Astrocyte (in vitro differentiated cells and primary cell): ENCODE measurements around the gene KLHL25. TPM values are rescaled to one million over a fixed set of nuclear protein-coding genes. Genes with fewer than 3 reads are reported as not detected.

Experiments
- DNase-seq: peaks from one replicate; pipeline ENCODE4 v3.0.0-alpha.2; 2010; ENCODE audit warnings: low read depth
- FAIRE-seq: peaks from 2 replicates; lab custom pipeline; 2011; peaks lifted over from hg19 to GRCh38; lab: Jason Lieb, UNC
- H2AFZ ChIP-seq: 2 replicates; pipeline ENCODE4 v1.6.0; 2012; ENCODE audit warnings: low read depth, low read length, inconsistent platforms
- H3K27ac ChIP-seq: 2 replicates; pipeline ENCODE4 v1.5.1; 2011; ENCODE audit warnings: low read depth, low read length, inconsistent platforms
- H3K27me3 ChIP-seq: 2 replicates; pipeline ENCODE4 v1.6.0; 2011; ENCODE audit warnings: low read length, inconsistent platforms; ENCODE audit not compliant: insufficient read depth
- H3K36me3 ChIP-seq: 2 replicates; pipeline ENCODE4 v1.5.1; 2011; ENCODE audit warnings: low read length, inconsistent platforms; ENCODE audit not compliant: insufficient read depth
- H3K4me1 ChIP-seq: 2 replicates; pipeline ENCODE4 v1.5.1; 2011; ENCODE audit warnings: low read length, inconsistent platforms; ENCODE audit not compliant: insufficient read depth
- H3K4me2 ChIP-seq: 2 replicates; pipeline ENCODE4 v1.6.0; 2012; ENCODE audit warnings: low read length, inconsistent platforms
- H3K4me3 ChIP-seq: 2 replicates; pipeline ENCODE4 v1.5.1; 2011; ENCODE audit warnings: low read depth, mild to moderate bottlenecking, low read length, inconsistent platforms; ENCODE audit not compliant: insufficient read depth
- H3K79me2 ChIP-seq: 2 replicates; pipeline ENCODE4 v1.6.0; 2012; ENCODE audit warnings: mild to moderate bottlenecking, low read length, inconsistent platforms; ENCODE audit not compliant: insufficient read depth
- H3K9ac ChIP-seq: 2 replicates; pipeline ENCODE4 v1.6.0; 2012; ENCODE audit warnings: mild to moderate bottlenecking, low read length, inconsistent platforms
- H3K9me3 ChIP-seq: 2 replicates; pipeline ENCODE4 v1.5.1; 2012; ENCODE audit warnings: low read depth, mild to moderate bottlenecking, low read length, inconsistent platforms; ENCODE audit not compliant: insufficient read depth
- H4K20me1 ChIP-seq: 2 replicates; pipeline ENCODE4 v1.6.0; 2012; ENCODE audit warnings: low read length, inconsistent platforms; ENCODE audit not compliant: insufficient read depth
- H3K27ac Mint-ChIP-seq: one replicate; pipeline ENCODE4 v1.8.0; 2021; ENCODE audit warnings: mild to moderate bottlenecking, mixed read lengths; ENCODE audit not compliant: unreplicated experiment
- H3K27me3 Mint-ChIP-seq: one replicate; pipeline ENCODE4 v1.8.0; 2021; ENCODE audit warnings: low read depth, mixed read lengths; ENCODE audit not compliant: unreplicated experiment
- H3K36me3 Mint-ChIP-seq: one replicate; pipeline ENCODE4 v1.8.0; 2021; ENCODE audit warnings: low read depth, mixed read lengths; ENCODE audit not compliant: unreplicated experiment
- H3K4me1 Mint-ChIP-seq: one replicate; pipeline ENCODE4 v1.8.0; 2021; ENCODE audit warnings: low read depth, mixed read lengths; ENCODE audit not compliant: unreplicated experiment
- H3K4me3 Mint-ChIP-seq: one replicate; pipeline ENCODE4 v1.8.0; 2021; ENCODE audit warnings: mild to moderate bottlenecking, moderate library complexity, mixed read lengths; ENCODE audit not compliant: unreplicated experiment
- H3K9me3 Mint-ChIP-seq: one replicate; pipeline ENCODE4 v1.8.0; 2021; ENCODE audit warnings: mild to moderate bottlenecking, mixed read lengths; ENCODE audit not compliant: unreplicated experiment
- EZH2 ChIP-seq: IDR thresholded peaks from 2 replicates; pipeline ENCODE4 v1.6.1; 2012; ENCODE audit warnings: mild to moderate bottlenecking, low read length, inconsistent platforms; ENCODE audit not compliant: insufficient read depth
- total RNA-seq: library from RNA; stranded (reverse); gene quantifications from 2 replicates; pipeline ENCODE4 v1.2.1, GENCODE V29; 2021
- TF ChIP-seq, protein P1 (sequence below): IDR thresholded peaks from 2 replicates; pipeline ENCODE4 v1.5.1; 2011; ENCODE audit warnings: low read depth, mild to moderate bottlenecking, inconsistent platforms, low read length, moderate library complexity; ENCODE audit not compliant: insufficient read depth

KLHL25 gene
- total RNA-seq, 1 donor from 2014 or later, result 5.6 TPM

DNA sequence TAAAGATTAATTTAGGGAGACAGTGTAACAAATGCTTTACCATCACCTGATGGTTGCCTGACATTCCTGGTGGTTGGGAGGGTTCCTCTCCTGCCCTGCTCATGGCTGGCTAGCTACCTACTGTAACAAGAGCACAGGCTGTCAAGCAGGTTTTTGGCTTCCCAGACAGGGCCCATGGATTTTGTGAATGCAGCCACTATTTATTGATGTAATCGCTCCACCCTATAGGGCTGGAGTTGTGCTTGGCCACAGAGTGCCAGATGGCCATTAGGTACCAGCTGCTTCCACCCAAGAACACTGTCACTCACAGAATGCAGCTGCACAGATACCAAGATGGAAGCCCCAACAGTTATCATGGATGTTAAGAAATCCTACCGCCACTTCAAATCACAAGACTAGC is 31.0 kb upstream of the KLHL25 start:
- Histone ChIP-seq H3K27me3 (no peaks in the 10 kb centered on the region), H3K4me1 (no peaks in the 10 kb centered on the region), H2AFZ (no peak overlapping the region), H3K36me3 (no peaks in the 10 kb centered on the region), H3K9ac (no peak overlapping the region), H3K79me2 (no peaks in the 10 kb centered on the region), H3K9me3 (no peaks in the 10 kb centered on the region), H3K4me3 (no peak overlapping the region), H4K20me1 (no peaks in the 10 kb centered on the region), H3K27ac (no peak overlapping the region), H3K4me2 (no peak overlapping the region)
- H3K36me3 Mint-ChIP-seq, result no peaks in the 10 kb centered on the region
- no peak for FAIRE-seq
- H3K4me3 Mint-ChIP-seq, result no peak overlapping the region
- TF ChIP-seq, protein P1, sequence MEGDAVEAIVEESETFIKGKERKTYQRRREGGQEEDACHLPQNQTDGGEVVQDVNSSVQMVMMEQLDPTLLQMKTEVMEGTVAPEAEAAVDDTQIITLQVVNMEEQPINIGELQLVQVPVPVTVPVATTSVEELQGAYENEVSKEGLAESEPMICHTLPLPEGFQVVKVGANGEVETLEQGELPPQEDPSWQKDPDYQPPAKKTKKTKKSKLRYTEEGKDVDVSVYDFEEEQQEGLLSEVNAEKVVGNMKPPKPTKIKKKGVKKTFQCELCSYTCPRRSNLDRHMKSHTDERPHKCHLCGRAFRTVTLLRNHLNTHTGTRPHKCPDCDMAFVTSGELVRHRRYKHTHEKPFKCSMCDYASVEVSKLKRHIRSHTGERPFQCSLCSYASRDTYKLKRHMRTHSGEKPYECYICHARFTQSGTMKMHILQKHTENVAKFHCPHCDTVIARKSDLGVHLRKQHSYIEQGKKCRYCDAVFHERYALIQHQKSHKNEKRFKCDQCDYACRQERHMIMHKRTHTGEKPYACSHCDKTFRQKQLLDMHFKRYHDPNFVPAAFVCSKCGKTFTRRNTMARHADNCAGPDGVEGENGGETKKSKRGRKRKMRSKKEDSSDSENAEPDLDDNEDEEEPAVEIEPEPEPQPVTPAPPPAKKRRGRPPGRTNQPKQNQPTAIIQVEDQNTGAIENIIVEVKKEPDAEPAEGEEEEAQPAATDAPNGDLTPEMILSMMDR, result no peak
- TF ChIP-seq EZH2, result no peak
- H3K9me3 Mint-ChIP-seq, result no peaks in the 10 kb centered on the region
- DNase-seq, result no peak
- H3K27ac Mint-ChIP-seq, result no peak overlapping the region
- peaks cover 5% of the 10 kb centered on the region for H3K4me1 Mint-ChIP-seq
- peaks cover 3% of the 10 kb centered on the region for H3K27me3 Mint-ChIP-seq

GRCh38 chr15:85825118-85825517 is 30.4 kb upstream of the KLHL25 start:
- Mint-ChIP-seq H3K9me3 (no peaks in the 10 kb centered on the region), H3K4me1 (peaks cover 5% of the 10 kb centered on the region), H3K36me3 (no peaks in the 10 kb centered on the region), H3K27ac (no peak overlapping the region), H3K27me3 (no peaks in the 10 kb centered on the region), H3K4me3 (no peak overlapping the region)
- FAIRE-seq, result no peak
- no peak overlapping the region for H3K4me2 ChIP-seq
- no peak for DNase-seq
- TF ChIP-seq, protein P1, result no peak
- no peak for TF ChIP-seq EZH2
- H3K4me1 ChIP-seq, result no peaks in the 10 kb centered on the region
- H3K9me3 ChIP-seq, result no peaks in the 10 kb centered on the region
- H3K27ac ChIP-seq, result no peak overlapping the region
- H4K20me1 ChIP-seq, result no peaks in the 10 kb centered on the region
- H3K79me2 ChIP-seq, result no peaks in the 10 kb centered on the region
- H3K36me3 ChIP-seq, result no peaks in the 10 kb centered on the region
- peaks cover 5% of the 10 kb centered on the region for H3K27me3 ChIP-seq
- no peak overlapping the region for H3K9ac ChIP-seq
- H2AFZ ChIP-seq, result no peak overlapping the region
- H3K4me3 ChIP-seq, result no peak overlapping the region

GRCh38 chr15:85821545-85821944 is 26.8 kb upstream of the KLHL25 start:
- H3K79me2 ChIP-seq, result no peaks in the 10 kb centered on the region
- H3K36me3 ChIP-seq, result no peaks in the 10 kb centered on the region
- H2AFZ ChIP-seq, result no peak overlapping the region
- Mint-ChIP-seq H3K4me1 (no peaks in the 10 kb centered on the region), H3K4me3 (no peak overlapping the region), H3K27me3 (peaks cover 2% of the 10 kb centered on the region), H3K36me3 (no peaks in the 10 kb centered on the region), H3K9me3 (no peaks in the 10 kb centered on the region), H3K27ac (no peak overlapping the region)
- H3K9ac ChIP-seq, result no peak overlapping the region
- H3K27me3 ChIP-seq, result peaks cover 11% of the 10 kb centered on the region
- no peaks in the 10 kb centered on the region for H4K20me1 ChIP-seq
- DNase-seq (no peak), FAIRE-seq (no peak)
- TF ChIP-seq, protein P1, result no peak
- no peak for TF ChIP-seq EZH2
- H3K4me2 ChIP-seq, result no peak overlapping the region
- no peaks in the 10 kb centered on the region for H3K4me1 ChIP-seq
- H3K27ac ChIP-seq, result no peak overlapping the region
- no peak overlapping the region for H3K4me3 ChIP-seq
- H3K9me3 ChIP-seq, result no peaks in the 10 kb centered on the region
